Uterus (tissue), 2 donors: ENCODE measurements around the gene ZNF24.

Experiments
- CTCF ChIP-seq, 4 experiments: fragments of 200-600 bp in 2 of 4; fragments of 450-650 bp in 2 of 4; sonication (generic) in 2 of 4; IDR thresholded peaks; one replicate each; pipeline ENCODE4 v1.5.1; 2016 to 2019; ENCODE audit warnings: antibody characterized with exemption in 4 of 4, mild to moderate bottlenecking in 2 of 4, moderate library complexity in 1 of 4
- POLR2A ChIP-seq, 2 donors: fragments of 450-650 bp; IDR thresholded peaks; one replicate each; pipeline ENCODE4 v1.6.1; 2016; ENCODE audit warnings: antibody characterized with exemption in 2 of 2, mild to moderate bottlenecking in 1 of 2, moderate library complexity in 1 of 2

- TF ChIP-seq POLR2A (IDR thresholded peaks at IDR 0.05) (no peak), CTCF (IDR thresholded peaks at IDR 0.05) (no peak)
These were observed 10.0 kb downstream of the ZNF24 start for GRCh38 chr18:35334212-35334611.
